IPS-18c (cell line): ENCODE results near the gene AGBL4.

Experiments used
- H3K4me3 ChIP-seq: 2 replicates; pipeline ENCODE4 v1.7.0; 2013; ENCODE audit warnings: low read depth, mild to moderate bottlenecking, low read length, moderate library complexity; ENCODE audit not compliant: insufficient read depth
- H3K9me3 ChIP-seq: one replicate; pipeline ENCODE4 v1.6.1; 2013; ENCODE audit warnings: mild to moderate bottlenecking, low read length, moderate library complexity; ENCODE audit not compliant: control insufficient read depth, insufficient read depth

The AGBL4 gene

DNA sequence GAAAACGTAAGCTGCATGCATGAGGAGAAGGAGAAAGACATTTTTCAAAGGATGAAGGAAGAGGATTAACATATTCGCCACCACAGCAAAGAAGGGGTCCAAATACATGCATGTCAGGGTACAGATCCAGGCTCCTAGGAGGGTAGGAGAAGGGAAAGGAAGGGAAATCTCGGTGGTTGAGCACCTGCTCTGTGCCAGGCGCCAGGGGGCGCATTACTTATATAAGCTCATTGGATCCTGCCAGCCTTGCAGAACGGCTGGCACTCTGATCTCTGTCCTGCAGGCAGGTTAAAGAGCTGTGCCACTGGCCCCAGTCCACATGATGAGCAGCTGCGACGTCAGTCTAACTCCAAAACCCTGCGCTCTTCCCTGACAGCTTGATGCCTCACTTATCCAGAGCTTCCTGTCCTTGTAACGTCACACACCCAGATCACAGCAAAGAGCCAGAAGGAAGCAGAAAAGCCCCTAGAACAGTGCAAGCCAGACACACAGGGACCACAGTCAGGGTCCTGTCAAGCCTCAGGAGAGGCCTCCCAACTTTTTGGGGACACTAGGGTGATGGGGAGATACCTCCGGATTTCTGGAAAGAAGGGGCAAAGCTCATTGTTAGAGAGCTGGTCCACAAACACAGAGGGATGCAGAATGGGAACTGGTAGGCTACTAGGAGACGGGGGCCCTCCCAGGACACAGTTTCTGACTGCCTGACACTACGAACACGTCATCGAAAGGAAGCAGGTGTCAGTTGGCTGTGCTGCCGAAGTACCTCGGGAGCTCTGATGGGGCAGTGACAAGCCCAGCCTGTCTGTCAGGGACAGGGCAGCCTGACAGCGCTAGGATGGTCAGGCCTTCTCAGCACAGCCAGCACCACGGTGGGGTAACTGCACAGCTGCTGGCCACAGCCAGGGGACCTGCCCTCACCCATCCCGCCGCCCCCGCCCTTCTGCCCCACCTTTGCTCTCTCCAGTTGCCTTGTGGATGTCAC lies 1346.2 kb downstream of the AGBL4 start:
- no peak overlapping the region for H3K4me3 ChIP-seq
- H3K9me3 ChIP-seq: no peaks in the 10 kb centered on the region

DNA sequence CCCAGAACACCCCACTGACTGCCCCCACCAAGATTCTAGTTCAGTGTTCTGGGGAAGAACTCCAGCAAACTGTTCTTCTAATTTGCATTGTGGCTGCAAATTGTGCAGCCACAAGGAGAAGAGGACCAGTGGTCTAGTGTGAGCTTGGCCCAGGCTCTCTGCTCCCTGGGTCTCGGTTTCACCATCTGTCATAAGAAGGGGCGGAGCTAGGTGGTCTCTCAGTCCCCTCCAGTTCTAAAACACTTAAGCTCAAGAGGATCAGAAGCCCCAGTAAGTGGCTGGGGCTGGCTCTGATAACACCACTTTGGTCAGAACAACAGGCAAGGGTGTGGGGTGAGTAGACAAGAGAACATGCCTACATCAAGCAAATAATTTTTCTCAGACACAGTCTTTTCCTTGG lies 1346.9 kb downstream of the AGBL4 start:
- H3K9me3 ChIP-seq: no peaks in the 10 kb centered on the region
- no peak overlapping the region for H3K4me3 ChIP-seq

DNA sequence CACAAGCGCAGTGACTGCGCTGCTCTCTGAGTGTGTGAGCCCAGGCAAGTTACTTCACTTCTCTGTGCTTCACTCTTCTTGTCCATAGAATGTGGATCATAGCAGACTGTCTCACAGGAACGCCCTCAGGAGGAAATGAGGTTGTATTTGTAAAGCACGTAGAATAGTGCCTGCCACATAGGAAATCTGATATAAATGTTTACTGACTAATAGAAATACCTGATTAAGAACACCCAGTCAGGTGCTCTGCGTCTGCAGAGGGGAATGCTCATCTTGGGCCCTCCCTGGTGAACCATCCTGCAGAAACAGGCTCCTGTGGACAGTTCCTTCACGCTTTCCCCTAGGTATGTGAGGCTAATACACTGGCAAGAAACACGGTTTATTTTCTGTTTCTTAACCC lies 1347.4 kb downstream of the AGBL4 start:
- Histone ChIP-seq H3K4me3 (no peak overlapping the region), H3K9me3 (no peaks in the 10 kb centered on the region)

DNA sequence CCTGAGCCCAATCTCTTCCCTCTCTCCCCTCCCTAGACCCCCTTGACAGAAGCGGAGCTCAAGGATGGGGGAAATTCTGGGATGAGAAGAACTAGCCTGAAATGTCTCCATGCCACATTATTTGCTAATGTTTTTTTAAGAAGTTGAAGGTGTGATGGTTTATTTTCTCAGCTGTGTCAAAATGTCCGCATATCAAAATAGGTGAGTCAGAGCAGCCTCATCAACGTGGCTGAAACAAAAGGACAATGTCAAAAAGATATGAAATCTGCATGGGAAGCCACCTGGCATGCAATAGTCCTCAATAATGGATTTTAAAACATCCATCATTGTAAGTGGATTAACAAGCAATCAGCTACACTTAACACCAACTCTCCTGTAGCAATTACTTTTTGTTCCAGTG lies 1348.5 kb downstream of the AGBL4 start:
- no peak overlapping the region for H3K4me3 ChIP-seq
- H3K9me3 ChIP-seq: no peaks in the 10 kb centered on the region

DNA sequence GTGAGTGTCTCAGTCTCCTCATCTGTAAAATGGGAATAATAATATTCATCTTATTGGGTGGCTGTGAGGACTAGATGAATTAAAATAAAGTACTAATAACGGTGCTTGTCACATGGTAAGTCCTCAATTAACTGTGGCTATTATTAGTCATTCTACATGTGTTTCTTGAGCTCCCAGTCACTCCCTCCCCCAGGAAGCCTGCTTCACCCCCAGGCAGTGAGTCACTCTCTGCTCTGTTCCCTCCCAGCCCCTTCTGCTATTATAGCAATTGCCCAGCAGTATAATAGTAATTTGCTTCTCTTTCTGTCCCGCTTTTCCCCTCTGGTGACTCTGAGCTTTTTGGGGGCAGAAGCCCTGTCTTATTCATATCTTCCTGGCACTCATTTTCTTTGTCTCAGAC lies 1349.1 kb downstream of the AGBL4 start:
- Histone ChIP-seq H3K4me3 (no peak overlapping the region), H3K9me3 (no peaks in the 10 kb centered on the region)

DNA sequence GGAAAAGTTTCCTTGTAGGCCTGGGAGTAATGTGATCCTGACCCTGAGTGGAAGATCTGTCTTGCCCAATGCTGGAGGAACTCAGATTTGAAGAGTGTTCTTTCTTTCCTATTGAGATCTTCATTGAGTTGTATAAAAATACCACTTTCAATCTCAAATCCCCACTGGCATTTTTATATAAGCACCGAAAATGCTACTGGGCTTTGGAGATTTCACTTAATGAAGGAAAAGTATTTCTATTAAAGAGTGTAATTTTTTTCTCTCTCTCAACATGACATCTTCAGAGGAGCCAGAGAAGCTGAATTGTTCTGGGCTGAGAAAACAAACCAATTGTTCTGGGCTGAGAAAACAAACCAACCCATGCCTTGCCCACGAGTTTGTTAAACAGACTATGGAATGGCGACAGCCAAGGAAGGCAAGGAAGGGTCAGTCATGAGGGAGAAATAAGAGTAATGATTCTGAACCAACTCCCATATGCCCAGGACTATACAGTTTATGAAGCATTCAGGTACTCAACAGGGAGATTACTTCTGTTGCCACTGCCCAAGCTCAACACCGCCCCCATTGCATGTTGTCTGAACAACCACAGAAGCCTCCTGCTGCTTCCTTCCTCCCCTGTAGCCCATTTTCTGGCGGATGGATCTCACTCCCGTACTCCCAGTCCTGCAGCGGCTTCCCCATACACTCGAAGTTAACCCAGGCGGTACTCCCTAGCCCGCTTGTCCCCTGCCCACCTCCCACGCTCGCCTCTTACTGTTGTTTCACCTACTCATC lies 1350.2 kb downstream of the AGBL4 start:
- no peaks in the 10 kb centered on the region for H3K9me3 ChIP-seq
- no peak overlapping the region for H3K4me3 ChIP-seq

DNA sequence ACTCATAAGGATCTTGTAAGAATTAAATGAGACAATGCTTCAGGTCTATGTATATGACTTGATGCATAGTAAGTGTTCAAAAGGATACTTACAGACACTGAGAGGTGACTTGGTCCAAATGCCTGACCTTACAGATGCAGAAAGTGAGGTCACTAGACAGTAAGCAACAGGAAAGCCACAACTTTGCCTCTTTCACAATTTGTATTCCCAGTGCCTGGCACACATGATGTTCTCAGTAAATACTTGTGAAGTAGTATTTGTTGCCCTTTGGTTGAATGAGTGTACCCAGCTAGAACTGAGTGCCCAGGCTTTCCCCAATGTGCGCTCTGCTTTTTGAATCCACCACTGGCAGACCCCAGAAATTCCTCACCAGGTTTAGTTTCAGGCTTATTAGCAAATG lies 1352.2 kb downstream of the AGBL4 start:
- H3K9me3 ChIP-seq: no peaks in the 10 kb centered on the region
- H3K4me3 ChIP-seq: no peak overlapping the region

DNA sequence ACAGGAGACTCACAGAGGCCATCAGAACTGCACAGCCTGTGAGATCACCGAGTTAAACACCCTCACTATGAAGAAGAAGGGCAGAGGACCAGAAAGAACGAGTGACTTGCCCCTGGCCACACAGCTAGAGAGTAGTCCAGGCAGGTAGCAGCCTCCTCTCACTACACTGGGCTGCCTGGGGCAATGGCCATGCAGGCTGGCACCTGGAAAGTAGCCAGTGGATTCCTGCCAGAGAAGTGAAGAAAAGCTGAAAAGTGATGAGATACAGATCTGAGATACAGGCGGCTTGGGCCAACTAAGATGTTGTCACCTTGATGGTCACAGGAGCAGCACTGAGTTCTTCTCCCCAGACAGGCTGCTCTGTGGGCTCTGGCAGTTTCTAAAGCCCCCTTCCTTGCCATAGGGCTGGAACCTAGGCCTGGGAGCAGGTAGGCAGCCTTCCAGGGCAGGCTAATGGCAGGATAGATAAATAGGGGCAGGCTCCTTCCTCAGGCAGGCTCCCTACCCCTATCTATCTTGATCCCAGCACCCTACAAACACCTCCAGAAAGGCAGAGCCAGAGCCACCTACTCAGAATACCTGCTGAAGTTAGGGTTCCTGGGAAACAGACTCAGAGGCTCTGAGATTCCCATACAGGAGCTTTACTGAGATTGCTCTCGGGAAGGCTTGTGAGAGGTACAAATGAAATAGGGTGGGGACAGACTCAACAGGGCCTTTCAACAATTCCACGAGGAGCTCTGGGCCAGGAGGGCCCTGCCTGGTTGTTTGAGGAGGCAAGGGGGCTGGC lies 1353.3 kb downstream of the AGBL4 start:
- Histone ChIP-seq H3K9me3 (no peaks in the 10 kb centered on the region), H3K4me3 (no peak overlapping the region)

DNA sequence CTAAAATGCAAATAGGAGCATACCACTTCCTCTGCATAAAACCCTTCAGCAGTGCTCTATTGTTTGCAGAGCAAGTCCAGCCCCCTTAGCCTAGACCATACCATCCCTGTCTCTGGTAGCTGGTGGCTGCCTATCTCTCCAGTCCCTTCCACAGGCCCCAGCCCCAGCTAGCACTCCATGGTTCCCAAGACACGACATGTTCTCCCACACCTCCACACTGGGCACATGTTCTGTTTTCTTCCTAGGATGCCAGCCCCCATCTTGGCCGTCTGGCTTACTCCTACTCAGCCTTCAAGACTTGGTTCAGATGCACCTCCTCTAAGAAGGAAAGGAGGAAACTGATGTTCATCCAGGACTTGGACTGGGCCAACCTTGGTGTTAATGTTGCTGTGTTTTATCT lies 1355.4 kb downstream of the AGBL4 start:
- Histone ChIP-seq H3K4me3 (no peak overlapping the region), H3K9me3 (no peaks in the 10 kb centered on the region)

DNA sequence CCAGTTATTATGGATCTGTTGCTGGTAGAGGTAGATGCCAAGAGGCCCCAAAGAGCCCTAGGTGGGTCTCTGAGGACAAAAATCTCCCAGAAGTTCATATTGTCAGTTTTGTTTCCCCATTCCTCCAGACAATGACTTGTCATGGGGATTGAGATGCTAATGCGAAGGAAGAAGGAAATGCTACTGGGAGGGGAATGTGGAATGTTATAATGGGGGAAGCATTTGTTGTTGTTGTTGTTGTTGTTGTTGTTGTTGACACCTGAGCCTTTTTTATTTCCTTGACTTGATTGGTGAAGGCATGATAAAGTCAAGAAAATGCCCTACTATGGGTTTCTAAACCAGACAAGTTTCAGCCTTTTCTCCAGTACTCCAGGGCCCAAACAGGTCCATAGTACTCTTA lies 1356.0 kb downstream of the AGBL4 start:
- Histone ChIP-seq H3K9me3 (no peaks in the 10 kb centered on the region), H3K4me3 (no peak overlapping the region)

DNA sequence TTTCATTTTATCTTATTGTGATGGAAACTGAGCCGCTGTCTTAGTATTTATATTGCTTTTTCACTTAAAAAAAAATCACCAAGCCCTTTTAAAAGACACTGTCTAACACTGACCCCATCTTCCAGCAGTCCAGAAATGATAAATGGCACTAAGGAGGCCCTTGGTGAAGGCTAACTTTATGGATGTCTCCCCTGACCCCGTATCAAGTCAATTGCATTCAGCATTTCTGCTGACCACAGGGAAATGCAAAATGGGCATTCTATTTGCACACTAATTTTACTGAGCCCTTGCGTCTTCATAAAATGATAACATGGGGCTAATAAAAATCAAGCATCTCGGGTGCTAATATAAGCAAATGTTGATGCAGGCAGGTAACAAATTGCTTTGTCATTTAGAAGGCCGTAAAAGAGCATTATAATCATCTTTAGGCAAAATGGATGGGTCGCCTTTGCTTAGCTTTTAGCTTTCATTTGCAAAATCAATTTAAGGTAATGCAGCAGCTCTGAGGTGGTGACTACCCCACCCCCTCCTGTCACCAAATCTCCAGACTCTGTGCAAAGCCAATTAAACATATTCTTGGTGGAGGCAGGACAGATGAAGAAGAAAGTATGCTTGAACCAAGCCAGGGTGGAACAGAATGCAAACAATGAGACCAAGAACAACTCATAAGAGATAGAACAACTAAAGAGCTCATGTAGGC lies 1357.9 kb downstream of the AGBL4 start:
- Histone ChIP-seq H3K4me3 (no peak overlapping the region), H3K9me3 (no peaks in the 10 kb centered on the region)

DNA sequence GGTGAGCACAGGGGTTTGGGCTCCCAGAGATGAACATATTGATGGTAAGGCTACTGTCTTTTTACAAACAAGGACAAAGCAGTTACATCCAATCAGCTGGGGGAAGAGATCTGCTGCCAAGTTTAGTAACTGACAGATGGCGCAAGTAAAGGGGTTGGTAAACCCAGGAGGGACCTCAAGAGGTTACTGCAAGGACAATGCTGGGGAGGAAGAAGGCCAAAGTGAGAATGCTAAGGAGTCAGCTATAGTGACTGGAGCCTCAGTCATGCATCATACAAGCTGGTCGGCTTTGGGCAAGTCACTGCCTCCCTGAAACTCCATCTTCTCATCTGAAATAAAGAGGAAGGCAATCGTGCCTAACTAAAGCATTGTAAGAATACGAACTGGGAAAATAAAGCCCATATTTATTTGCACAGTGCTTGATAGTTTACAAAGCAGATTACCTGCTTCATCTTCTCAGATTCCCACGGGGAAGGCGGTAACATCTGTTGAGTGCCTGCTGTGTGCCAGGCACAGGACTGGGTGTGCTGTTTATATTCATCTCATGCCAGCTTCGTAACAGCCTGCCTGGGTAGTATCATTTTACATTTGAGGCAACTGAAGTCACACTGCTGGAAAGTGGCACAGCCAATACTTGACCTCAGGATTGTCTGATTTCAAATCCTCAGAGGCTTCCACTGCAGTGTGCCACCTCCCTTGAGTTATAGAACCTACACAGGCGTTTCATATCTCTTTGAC lies 1361.9 kb downstream of the AGBL4 start:
- H3K4me3 ChIP-seq: no peak overlapping the region

DNA sequence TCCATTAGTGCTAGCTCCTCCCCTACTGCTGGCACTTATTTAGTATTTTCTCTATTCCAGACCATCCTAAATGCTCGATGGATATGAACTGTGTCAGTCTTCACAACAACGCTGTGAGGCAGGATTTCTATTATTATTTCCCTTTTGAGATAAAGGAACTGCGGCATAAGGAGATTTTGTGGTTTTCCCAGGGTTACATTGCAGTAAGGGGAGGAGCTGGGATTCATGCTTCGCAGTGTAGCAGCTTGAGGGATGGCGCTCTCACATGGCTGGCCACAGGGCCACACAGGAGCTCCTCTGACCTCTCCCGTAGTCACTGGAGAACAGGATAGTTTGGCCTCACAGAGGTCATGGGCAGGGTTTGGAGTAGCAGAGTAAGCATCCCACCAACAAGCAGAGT lies 1364.0 kb downstream of the AGBL4 start:
- H3K9me3 ChIP-seq: no peaks in the 10 kb centered on the region

More for the DNA sequence above, 1361.9 kb downstream of the AGBL4 start:
- no peaks in the 10 kb centered on the region for H3K9me3 ChIP-seq

DNA sequence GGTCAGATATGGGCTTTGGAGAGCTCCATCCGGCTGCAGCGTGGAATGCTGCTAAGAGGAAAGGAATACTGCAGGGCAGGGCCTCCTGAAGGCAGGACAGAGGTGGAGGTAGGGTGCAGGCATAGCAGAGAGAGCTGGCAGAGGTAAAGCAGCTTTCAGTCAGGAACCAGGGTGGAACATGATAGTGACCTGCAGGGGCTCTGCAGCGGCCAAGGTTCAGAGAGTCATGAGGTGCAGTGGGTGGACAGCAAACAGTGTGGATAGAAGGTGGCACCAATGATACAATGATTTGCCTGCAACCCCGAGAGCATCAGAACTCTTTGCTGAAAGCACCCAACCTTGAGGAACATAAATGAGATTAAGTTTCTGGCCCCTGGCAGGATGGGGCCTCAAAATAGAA lies 1366.3 kb downstream of the AGBL4 start:
- no peak overlapping the region for H3K4me3 ChIP-seq
- peaks cover 3% of the 10 kb centered on the region for H3K9me3 ChIP-seq

More for the DNA sequence above, 1364.0 kb downstream of the AGBL4 start:
- H3K4me3 ChIP-seq: no peak overlapping the region

DNA sequence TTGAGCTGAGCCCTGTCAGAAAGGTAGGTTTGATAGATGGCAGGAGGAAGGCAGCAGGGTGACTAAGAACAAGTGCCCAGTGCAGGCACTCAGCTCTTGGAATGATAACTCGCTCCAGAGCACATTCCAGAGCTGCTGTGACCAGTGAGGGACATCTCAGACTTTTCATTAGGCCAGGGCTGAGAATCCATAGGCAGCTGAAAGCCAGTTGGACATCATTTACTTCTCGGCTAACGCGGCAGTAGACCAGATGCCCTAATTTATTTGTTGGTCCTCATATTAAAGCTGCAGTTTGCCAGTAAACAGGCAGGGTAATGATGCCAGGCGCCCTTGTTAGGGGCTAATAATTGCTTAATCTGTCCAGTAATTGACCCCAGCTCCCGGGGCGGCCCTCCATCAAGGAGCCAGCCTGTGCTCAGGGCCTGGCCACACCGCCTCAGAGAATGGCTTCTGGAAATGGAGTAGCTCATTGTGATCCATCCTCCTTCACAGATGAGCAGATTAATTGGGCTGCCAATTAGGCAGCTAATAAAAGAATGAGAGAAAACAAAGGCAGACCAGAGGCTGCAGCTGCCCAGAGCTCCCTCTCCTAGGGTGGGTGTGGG lies 1369.0 kb downstream of the AGBL4 start:
- Histone ChIP-seq H3K9me3 (peaks cover 3% of the 10 kb centered on the region), H3K4me3 (no peak overlapping the region)

DNA sequence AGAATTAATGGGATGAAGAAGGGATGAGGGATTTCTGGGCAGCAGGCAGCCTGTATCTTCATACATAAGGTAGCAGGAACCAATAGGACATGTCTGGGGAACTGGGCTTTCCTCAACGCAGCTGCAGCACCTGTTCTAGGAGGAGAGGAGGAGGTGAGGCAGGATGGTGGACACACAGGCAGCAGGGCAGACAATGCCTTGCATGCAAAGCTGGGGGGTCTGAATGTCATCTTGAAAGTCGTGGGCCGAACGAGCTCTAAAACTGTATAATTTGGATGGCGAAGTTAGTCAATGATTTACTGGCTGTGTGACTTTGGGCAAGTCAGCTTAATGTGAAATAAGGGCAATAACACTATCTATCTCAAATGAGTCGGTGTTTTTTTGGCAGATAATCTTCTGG lies 1371.4 kb downstream of the AGBL4 start:
- Histone ChIP-seq H3K4me3 (no peak overlapping the region), H3K9me3 (peaks cover 3% of the 10 kb centered on the region)
